Transverse colon (tissue), 4 donors: ENCODE results near the gene CNKSR3. TPM values are rescaled to one million over a fixed set of nuclear protein-coding genes. Genes with fewer than 3 reads are reported as not detected.
A peak's percentile ranks its signal among the peaks of the same experiment; 100 is the strongest.

Experiments
- DNase-seq: peaks from one replicate; pipeline ENCODE4 v3.0.0-alpha.2; 2019
- H3K27ac ChIP-seq, 4 donors: fragments of 200-600 bp; sonication (generic); 2 replicates each; pipeline ENCODE4 v1.5.1; 2016 to 2018; ENCODE audit warnings: inconsistent platforms in 4 of 4
- H3K27me3 ChIP-seq: fragments of 200-600 bp; sonication (generic); 2 replicates; pipeline ENCODE4 v1.5.1; 2017; ENCODE audit warnings: inconsistent platforms
- H3K36me3 ChIP-seq, 4 donors: fragments of 200-600 bp; sonication (generic); 2 replicates each; pipeline ENCODE4 v1.5.1; 2017 to 2019; ENCODE audit warnings: inconsistent platforms in 4 of 4
- H3K4me1 ChIP-seq, 4 donors: fragments of 200-600 bp; sonication (generic); 2 replicates each; pipeline ENCODE4 v1.5.1; 2017 to 2020; ENCODE audit warnings: inconsistent platforms in 4 of 4
- H3K4me3 ChIP-seq, 4 donors: fragments of 200-600 bp; sonication (generic); 1 replicate in 1 of 4; 2 replicates in 3 of 4; pipeline versions ENCODE4 v1.5.1 to v1.6.1; 2017 to 2019; ENCODE audit warnings: inconsistent platforms in 4 of 4
- H3K9me3 ChIP-seq, 2 donors: fragments of 200-600 bp; sonication (generic); 2 replicates each; pipeline ENCODE4 v1.5.1; 2017 to 2019; ENCODE audit warnings: inconsistent platforms in 2 of 2
- CTCF ChIP-seq, 5 experiments: fragments of 200-600 bp in 3 of 5; fragments of 450-650 bp in 2 of 5; sonication (generic) in 3 of 5; IDR thresholded peaks; 1 replicate in 2 of 5; 2 replicates in 3 of 5; pipeline ENCODE4 v1.5.1; 2016 to 2017; ENCODE audit warnings: antibody characterized with exemption in 5 of 5, inconsistent platforms in 3 of 5, mild to moderate bottlenecking in 2 of 5, moderate library complexity in 1 of 5
- EP300 ChIP-seq: sonication (generic); formaldehyde crosslinking; IDR thresholded peaks from one replicate; pipeline ENCODE4 v1.6.1; 2017; ENCODE audit warnings: antibody characterized with exemption, low read depth
- POLR2A ChIP-seq: fragments of 450-650 bp; IDR thresholded peaks from one replicate; pipeline ENCODE4 v1.6.1; 2016; ENCODE audit warnings: antibody characterized with exemption, mild to moderate bottlenecking, moderate library complexity
- POLR2AphosphoS5 ChIP-seq, 3 donors: sonication (generic); formaldehyde crosslinking; IDR thresholded peaks; one replicate each; pipeline ENCODE4 v1.6.1; 2016; ENCODE audit warnings: antibody characterized with exemption in 3 of 3
- WGBS, 2 donors: methylation state at CpG; one replicate each; pipeline ENCODE4 v1.1.5; 2018; ENCODE audit warnings: low coverage in 1 of 2; 5-methylcytosine and 5-hydroxymethylcytosine counted together
- in situ Hi-C, 4 donors: fragments of 200-750 bp; cut with MboI; loops; one replicate each; pipeline versions ENCODE4 v1.15.0 to v1.15.1; 2017; ENCODE audit warnings: low sequenced_read_pairs in 3 of 4, low pct_ligation_motif_present in 1 of 4, low pct_unique_long_range_greater_than_20kb in 1 of 4
- intact Hi-C: fragments of 100-400 bp; cut with DNase I; formaldehyde crosslinking; loops from one replicate; pipeline ENCODE4 v1.15.1; 2023; ENCODE audit warnings: low total_unique reads
- total RNA-seq, 4 donors: library from RNA; depleted of rRNA; stranded (reverse); fragments of >200 nt; gene quantifications; one replicate each; pipeline ENCODE4 v1.1.0, GENCODE V29; 2016

Gene CNKSR3
- total RNA-seq, 4 donors from 2014 or later = 4.0 to 27.3 (median 16.9) TPM

GRCh38 chr6:154550779-154551178 is 40.3 kb upstream of the CNKSR3 start:
- no peak for TF ChIP-seq POLR2A
- TF ChIP-seq EP300 = no peak
- TF ChIP-seq CTCF (IDR thresholded peaks at IDR 0.05) = no peak
- TF ChIP-seq POLR2AphosphoS5 (IDR thresholded peaks at IDR 0.05) = no peak
- Histone ChIP-seq H3K4me3 (no peak overlapping the region), H3K27ac (no peak overlapping the region), H3K9me3 (no peaks in the 10 kb centered on the region), H3K4me1 (peaks cover 7 to 23% (median 15%) of the 10 kb centered on the region in 4 donors), H3K36me3 (no peaks in the 10 kb centered on the region), H3K27me3 (no peaks in the 10 kb centered on the region)
- intact Hi-C loops (no loop called here), in situ Hi-C loops (no loop called here)
- DNase-seq = no peak

DNA sequence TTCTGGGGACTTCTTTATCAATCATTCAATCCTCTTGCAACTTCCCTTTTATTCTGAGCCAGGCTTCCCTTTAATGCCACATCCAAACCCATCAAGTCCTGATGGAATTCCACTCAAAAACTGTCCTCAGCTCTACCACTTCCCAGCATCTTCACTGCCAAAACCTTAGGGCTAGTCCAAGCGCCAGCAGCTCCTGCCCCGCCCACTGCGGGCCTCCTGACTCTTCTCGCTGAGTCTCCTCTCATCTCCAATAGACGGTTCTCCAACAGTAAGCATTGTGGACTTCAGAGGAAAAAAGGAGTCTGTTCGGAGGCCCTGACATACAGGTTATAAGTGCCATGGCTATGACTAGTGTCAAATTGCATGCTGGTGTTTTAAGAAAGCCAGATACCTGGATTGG is 38.7 kb upstream of the CNKSR3 start:
- Histone ChIP-seq H3K9me3 (no peaks in the 10 kb centered on the region), H3K27me3 (no peaks in the 10 kb centered on the region), H3K4me1 (peaks cover 1 to 9% (median 6%) of the 10 kb centered on the region in 4 donors), H3K27ac (no peak overlapping the region), H3K4me3 (no peak overlapping the region), H3K36me3 (no peaks in the 10 kb centered on the region)
- DNase-seq = no peak
- WGBS, 2 donors = 86 to 100% methylated on average over 6 of the region's 6 CpGs
- intact Hi-C loops = no loop called here
- in situ Hi-C loops = no loop called here
- no peak for TF ChIP-seq EP300
- TF ChIP-seq POLR2A = no peak
- no peak for TF ChIP-seq CTCF (IDR thresholded peaks at IDR 0.05)
- TF ChIP-seq POLR2AphosphoS5 (IDR thresholded peaks at IDR 0.05) = no peak

DNA sequence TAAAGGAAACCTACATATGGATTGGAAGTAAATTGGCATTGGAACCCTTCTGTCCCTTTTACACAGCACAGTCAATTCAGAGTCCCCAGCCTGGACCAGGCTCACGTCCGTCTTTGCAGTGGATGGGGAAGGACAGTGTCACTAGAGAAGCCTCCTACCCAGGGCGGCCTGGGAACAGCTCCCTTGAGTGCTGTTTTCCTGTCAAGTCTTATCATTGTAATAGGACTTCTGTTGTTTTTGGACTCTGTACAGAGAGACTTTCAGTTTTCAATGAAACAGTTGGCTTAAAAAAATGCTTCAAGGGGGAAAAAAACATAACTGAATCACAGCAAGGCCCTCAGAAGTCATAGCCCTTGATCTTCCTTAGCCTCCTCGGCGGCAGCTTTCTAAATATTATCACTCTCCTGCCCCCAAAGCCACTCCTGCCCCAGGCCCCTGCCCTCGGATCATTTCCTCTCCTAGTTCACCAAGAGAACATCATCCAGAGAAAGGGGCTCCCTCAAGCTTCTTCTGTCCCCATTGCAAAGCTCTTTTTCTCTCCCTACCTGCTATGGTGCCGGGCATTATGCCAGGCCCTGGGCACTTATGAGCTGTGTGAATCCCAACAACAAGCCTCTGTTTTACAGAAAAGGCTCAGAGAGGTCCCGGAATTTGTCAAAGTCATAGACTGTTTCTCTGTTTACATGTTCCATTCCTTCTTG is 37.8 kb upstream of the CNKSR3 start:
- H3K4me1 ChIP-seq = peaks cover 0 to 8% (median 6%) of the 10 kb centered on the region in 4 donors
- no peak overlapping the region for H3K4me3 ChIP-seq
- 37 to 44% methylated on average over 7 to 8 of the region's 8 CpGs for WGBS, 2 donors
- H3K27me3 ChIP-seq = no peaks in the 10 kb centered on the region
- no peak for DNase-seq
- intact Hi-C loops (no loop called here), in situ Hi-C loops (no loop called here)
- H3K27ac ChIP-seq = peak overlapping the region in 3 of 4 donors; percentile 26 to 54 (median 28)
- H3K9me3 ChIP-seq = no peaks in the 10 kb centered on the region
- H3K36me3 ChIP-seq = no peaks in the 10 kb centered on the region
- TF ChIP-seq CTCF (IDR thresholded peaks at IDR 0.05) (no peak), EP300 (no peak), POLR2AphosphoS5 (IDR thresholded peaks at IDR 0.05) (no peak), POLR2A (no peak)

GRCh38 chr6:154543628-154544027 is 33.1 kb upstream of the CNKSR3 start:
- in situ Hi-C loops (no loop called here), intact Hi-C loops (no loop called here)
- peaks cover 0 to 12% (median 6%) of the 10 kb centered on the region in 4 donors for H3K4me1 ChIP-seq
- no peaks in the 10 kb centered on the region for H3K9me3 ChIP-seq
- H3K4me3 ChIP-seq = no peak overlapping the region
- no peak for TF ChIP-seq POLR2A
- no peak for TF ChIP-seq POLR2AphosphoS5 (IDR thresholded peaks at IDR 0.05)
- no peak for TF ChIP-seq EP300
- no peak for TF ChIP-seq CTCF (IDR thresholded peaks at IDR 0.05)
- H3K36me3 ChIP-seq = no peaks in the 10 kb centered on the region
- no peak overlapping the region for H3K27ac ChIP-seq
- DNase-seq = no peak
- H3K27me3 ChIP-seq = no peaks in the 10 kb centered on the region
- 79 to 81% methylated on average over 5 of the region's 5 CpGs for WGBS, 2 donors
